Panc1 (cell line): Measurements from ENCODE around the gene CCDC47. TPM values are rescaled to one million over a fixed set of nuclear protein-coding genes. Genes with fewer than 3 reads are reported as not detected.
A peak's percentile ranks its signal among the peaks of the same experiment; 100 is the strongest.

Experiments
- ATAC-seq: fragments of 200-7000 bp; cut with Tn5 transposase; 2 replicates; pipeline ENCODE4 v1.9.1; 2020; ENCODE audit warnings: mild to moderate bottlenecking, moderate library complexity
- BruUV-seq: library from RNA; stranded (reverse); fragments of 400-500 nt; replicated peaks from 2 replicates; lab custom pipeline; 2021; lab: Mats Ljungman, UMichigan
- CTCF ChIA-PET: fragments of 300-600 bp; sonication (Branson Sonifier 250); formaldehyde crosslinking; loops from one replicate; lab custom pipeline; 2022; ENCODE audit warnings: antibody characterized with exemption; lab: Charles Lee
- POLR2A ChIA-PET: fragments of 300-600 bp; sonication (Branson Sonifier 250); formaldehyde crosslinking; loops from one replicate; lab custom pipeline; 2022; ENCODE audit warnings: antibody characterized with exemption; lab: Charles Lee
- DNase-seq: peaks from one replicate; pipeline ENCODE4 v3.0.0-alpha.2; 2010; ENCODE audit warnings: low read depth, low spot score
- H3K27ac ChIP-seq: 2 replicates; pipeline ENCODE4 v1.5.1; 2011; ENCODE audit warnings: mild to moderate bottlenecking, low read length, inconsistent platforms
- H3K27me3 ChIP-seq: fragments of 200-500 bp; sonication (Bioruptor generic); 2 replicates; pipeline ENCODE4 v1.6.0; 2014; ENCODE audit warnings: low read length, inconsistent platforms; ENCODE audit not compliant: control insufficient read depth, insufficient read depth
- H3K36me3 ChIP-seq: fragments of 200-500 bp; sonication (Bioruptor generic); 2 replicates; pipeline ENCODE4 v1.5.1; 2014; ENCODE audit warnings: inconsistent platforms, mild to moderate bottlenecking, low read length, moderate library complexity; ENCODE audit not compliant: control insufficient read depth, insufficient read depth
- H3K4me1 ChIP-seq: 2 replicates; pipeline ENCODE4 v1.5.1; 2011; ENCODE audit warnings: inconsistent platforms, mild to moderate bottlenecking, low read length, moderate library complexity; ENCODE audit not compliant: control insufficient read depth, insufficient read depth
- H3K4me3 ChIP-seq, 2 experiments: 2 replicates each; pipeline ENCODE4 v1.5.1; 2011 to 2012; ENCODE audit warnings: low read depth in 2 of 2, low read length in 2 of 2, mild to moderate bottlenecking in 2 of 2, inconsistent platforms in 1 of 2, moderate library complexity in 1 of 2
- H3K9me3 ChIP-seq: fragments of 200-500 bp; sonication (Bioruptor generic); 2 replicates; pipeline ENCODE4 v1.5.1; 2014; ENCODE audit warnings: low read depth, mild to moderate bottlenecking, inconsistent platforms, low read length, moderate library complexity; ENCODE audit not compliant: control insufficient read depth, insufficient read depth
- CTCF ChIP-seq: fragments of 450-650 bp; IDR thresholded peaks from 2 replicates; pipeline ENCODE4 v1.5.1; 2017; ENCODE audit warnings: mild to moderate bottlenecking
- POLR2AphosphoS5 ChIP-seq: IDR thresholded peaks from 2 replicates; pipeline ENCODE4 v1.6.1; 2012; ENCODE audit warnings: mild to moderate bottlenecking, low read depth, low read length, moderate library complexity
- REST ChIP-seq, 2 experiments: IDR thresholded peaks; 2 replicates each; pipeline ENCODE4 v1.6.1; 2011 to 2012; ENCODE audit warnings: low read depth in 2 of 2, control low read depth in 1 of 2, low read length in 1 of 2, mild to moderate bottlenecking in 1 of 2, moderate library complexity in 1 of 2; ENCODE audit not compliant: insufficient read depth in 1 of 2
- SIN3A ChIP-seq: IDR thresholded peaks from 2 replicates; pipeline ENCODE4 v1.6.1; 2012; ENCODE audit warnings: low read depth, mild to moderate bottlenecking, low read length, moderate library complexity, borderline replicate concordance; ENCODE audit not compliant: insufficient read depth
- TCF7L2 ChIP-seq: IDR thresholded peaks from 2 replicates; pipeline ENCODE4 v1.6.1; 2011; ENCODE audit warnings: mild to moderate bottlenecking, low read depth, low read length, inconsistent platforms
- in situ Hi-C: cut with HindIII; loops from 2 replicates; pipeline ENCODE4 v1.10.0; 2016; ENCODE audit warnings: low sequenced_read_pairs, low pct_unique_long_range_greater_than_20kb
- intact Hi-C: fragments of 100-400 bp; cut with micrococcal nuclease; formaldehyde crosslinking; loops from one replicate; pipeline ENCODE4 v1.10.0; 2022; ENCODE audit not compliant: unreplicated experiment
- total RNA-seq: library from RNA; stranded (reverse); gene quantifications from one replicate; pipeline ENCODE4 v1.2.1, GENCODE V29; 2021; ENCODE audit not compliant: unreplicated experiment

CCDC47 gene
- total RNA-seq, 1 experiment from 2014 or later, result 64.8 TPM

DNA sequence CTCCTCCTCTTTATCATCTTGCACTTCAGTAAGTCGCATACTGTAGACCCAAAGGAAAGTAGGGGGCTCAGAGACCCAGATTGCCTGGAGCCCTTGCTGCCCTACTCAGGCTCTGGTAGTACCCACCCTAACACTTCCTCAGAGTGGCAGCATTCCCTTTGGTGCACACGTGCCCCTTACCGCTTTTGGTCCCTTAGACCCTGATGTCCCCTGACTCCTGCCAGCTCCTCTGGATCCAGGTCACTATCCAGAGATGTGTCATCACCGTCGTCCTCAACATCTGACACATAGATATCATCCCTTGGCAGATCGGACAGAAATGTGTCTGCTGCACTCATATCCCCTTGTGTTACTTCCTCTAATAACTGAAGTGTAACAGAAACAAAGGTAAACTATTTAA lies 48.4 kb upstream of the CCDC47 start:
- in situ Hi-C loops, result no loop called here
- DNase-seq (no peak), ATAC-seq (no peak)
- CTCF ChIA-PET, result no interaction called here
- BruUV-seq, result no TSS peak
- Histone ChIP-seq H3K36me3 (peaks cover 40% of the 10 kb centered on the region), H3K9me3 (no peaks in the 10 kb centered on the region), H3K4me1 (peaks cover 5% of the 10 kb centered on the region; the same call in 1 of the 2 replicates), H3K4me3 (no peak overlapping the region), H3K27me3 (no peaks in the 10 kb centered on the region), H3K27ac (no peak overlapping the region)
- POLR2A ChIA-PET, result no interaction called here
- intact Hi-C loops, result no loop called here
- no peak for TF ChIP-seq POLR2AphosphoS5
- no peak for TF ChIP-seq TCF7L2
- no peak for TF ChIP-seq SIN3A
- TF ChIP-seq REST (IDR thresholded peaks at IDR 0.05; ENCODE audit: insufficient read depth in 1 of 2, low read depth in 2 of 2, low read length in 1 of 2), result no peak
- TF ChIP-seq CTCF, result no peak

GRCh38 chr17:63820963-63821561 lies 47.7 kb upstream of the CCDC47 start:
- Histone ChIP-seq H3K36me3 (peaks cover 38% of the 10 kb centered on the region), H3K27me3 (no peaks in the 10 kb centered on the region), H3K27ac (no peak overlapping the region), H3K4me3 (no peak overlapping the region), H3K9me3 (no peaks in the 10 kb centered on the region), H3K4me1 (peaks cover 5% of the 10 kb centered on the region; the same call in 1 of the 2 replicates)
- in situ Hi-C loops, result no loop called here
- CTCF ChIA-PET, result no interaction called here
- DNase-seq (no peak), ATAC-seq (no peak)
- intact Hi-C loops, result no loop called here
- no TSS peak for BruUV-seq
- POLR2A ChIA-PET, result no interaction called here
- TF ChIP-seq POLR2AphosphoS5 (peak; percentile 46; the same call in 1 of the 2 replicates), TCF7L2 (no peak)
